ENCODE measurements around the gene ATF6. TPM values are rescaled to one million over a fixed set of nuclear protein-coding genes. Genes with fewer than 3 reads are reported as not detected.

ATF6 gene
- total and polyA plus RNA-seq, 2 of the 4 experiments (the other 2 are of a cell fraction) = 12.2 to 17.6 TPM

- Histone ChIP-seq H3K4me2 (ENCODE audit: low read depth, low read length) (no peak overlapping the region), H3K23ac (ENCODE audit: low read depth, low read length) (no peak overlapping the region), H2AK9ac (replicated peaks; ENCODE audit: low read depth, low read length, poor library complexity) (no peak overlapping the region), H3K4me1 (ENCODE audit: control insufficient read depth, insufficient read depth, low read length) (peaks cover 2% of the 10 kb centered on the region; the same call in 1 of the 2 replicates), H4K91ac (ENCODE audit: insufficient read depth, low read depth, low read length) (no peak overlapping the region), H2BK20ac (ENCODE audit: low read depth, low read length) (no peak overlapping the region), H3K9me3 (ENCODE audit: control insufficient read depth, insufficient read depth, low read length) (no peaks in the 10 kb centered on the region), H2BK5ac (ENCODE audit: low read depth, low read length, poor library complexity, severe bottlenecking) (no peak overlapping the region), H3K9ac (ENCODE audit: low read depth, low read length) (no peak overlapping the region), H2AK5ac (ENCODE audit: low read depth, low read length) (no peak overlapping the region), H3K56ac (ENCODE audit: extremely low read depth, insufficient read depth, low read length) (no peak overlapping the region), H4K8ac (ENCODE audit: low read depth in 2 of 2, low read length in 2 of 2) (no peak overlapping the region), H2BK120ac (ENCODE audit: low read depth, low read length) (no peak overlapping the region), H2BK15ac (ENCODE audit: low read depth, low read length) (no peak overlapping the region), H2AFZ (replicated peaks; ENCODE audit: low read length, poor library complexity) (no peak overlapping the region), H3K9me1 (ENCODE audit: insufficient read depth, low read length) (0 out of 2 replicates have a peak, but pooled peaks cover 3% of the 10 kb centered on the region), H3K18ac (ENCODE audit: low read depth, low read length) (no peak overlapping the region), H4K5ac (ENCODE audit: low read depth, low read length) (no peak overlapping the region), H3K4ac (ENCODE audit: low read depth, low read length) (no peak overlapping the region), H3K36me3 (ENCODE audit: control insufficient read depth, insufficient read depth, low read length) (no peaks in the 10 kb centered on the region), H3K14ac (replicated peaks; ENCODE audit: low read depth, low read length) (no peak overlapping the region), H3K27ac (ENCODE audit: insufficient read depth, low read length) (no peak overlapping the region), H3K27me3 (ENCODE audit: control insufficient read depth, insufficient read depth, low read length) (no peaks in the 10 kb centered on the region), H4K20me1 (ENCODE audit: insufficient read depth, low read length) (no peaks in the 10 kb centered on the region), H3K79me1 (ENCODE audit: low read depth in 1 of 2, low read length in 2 of 2) (peaks cover 0 to 3% of the 10 kb centered on the region in 2 experiments; a peak in 1 of 4 replicates), H3K4me3 (ENCODE audit: insufficient read depth, low read depth, low read length) (no peak overlapping the region)
- in situ Hi-C loops (cut with MboI; ENCODE audit: low sequenced_read_pairs) = no loop called here
- intact Hi-C loops (cut with micrococcal nuclease) = no loop called here
- DNase-seq = no peak
- BruUV-seq (replicated peaks) = no TSS peak
- ATAC-seq (ENCODE audit: low read depth) = no peak
- ChIA-PET POLR2A (ENCODE audit: unreplicated experiment) (interaction anchor here (0.6 kb wide), 1 partner anchor 11 kb away, joined by 6 read pairs; no protein-coding TSS in a partner anchor), CTCF (interaction anchor here (1.0 to 1.6 kb wide), 2 partner anchors 13 to 162 kb away, joined by 5 to 7 read pairs; no protein-coding TSS in a partner anchor)
- TF ChIP-seq RAD21 (IDR thresholded peaks at IDR 0.05; ENCODE audit: low read length) (no peak), RCOR1 (IDR thresholded peaks at IDR 0.05; ENCODE audit: insufficient replicate concordance, low read length) (no peak), CTCF (conservative IDR thresholded peaks at IDR 0.05; ENCODE audit: low read depth, low read length) (no peak), CEBPB (IDR thresholded peaks at IDR 0.05; ENCODE audit: low read depth, low read length) (no peak), FOS (IDR thresholded peaks at IDR 0.05; ENCODE audit: low read depth, low read length) (no peak), SMC3 (IDR thresholded peaks at IDR 0.05; ENCODE audit: low read depth, low read length) (no peak), MXI1 (IDR thresholded peaks at IDR 0.05; ENCODE audit: borderline replicate concordance, low read depth, low read length) (no peak), RFX5 (IDR thresholded peaks at IDR 0.05; ENCODE audit: low read depth, low read length) (no peak), CHD1 (IDR thresholded peaks at IDR 0.05; ENCODE audit: low read depth, low read length) (no peak), MAZ (IDR thresholded peaks at IDR 0.05; ENCODE audit: borderline replicate concordance, low read depth, low read length) (no peak), USF2 (IDR thresholded peaks at IDR 0.05; ENCODE audit: low read depth, low read length) (no peak), NFE2L2 (IDR thresholded peaks at IDR 0.05; ENCODE audit: low read depth, low read length) (no peak)
- no CpG with 5 or more reads among the region's 2 CpGs for WGBS, 2 experiments (ENCODE audit: extremely low coverage in 2 of 2, insufficient read length in 1 of 2)
- dilution Hi-C loops (cut with HindIII; ENCODE audit: low sequenced_read_pairs, unreplicated experiment) = no loop called here
These were observed 187.9 kb downstream of the ATF6 start for GRCh38 chr1:161954050-161954449.
